Fibroblast of mammary gland (primary cell): Measurements from ENCODE around the gene ZPR1.
A peak's percentile ranks its signal among the peaks of the same experiment; 100 is the strongest.
"Not testable (repeated sequence)": the region's sequence is repeated elsewhere in the genome, so short reads cannot be mapped to it uniquely, and the experiment has no call there.

Experiments
- DNase-seq: peaks from one replicate; pipeline ENCODE4 v3.0.0-alpha.2; 2010; ENCODE audit warnings: low read depth
- H3K4me3 ChIP-seq: 2 replicates; pipeline ENCODE4 v1.5.1; 2011; ENCODE audit warnings: low read depth, mild to moderate bottlenecking, low read length, moderate library complexity; ENCODE audit not compliant: control insufficient read depth
- TF ChIP-seq, protein P1 (sequence below): conservative IDR thresholded peaks from 2 replicates; pipeline ENCODE4 v1.5.1; 2011; ENCODE audit warnings: low read depth, low read length, inconsistent platforms; ENCODE audit not compliant: control insufficient read depth, insufficient read depth

The ZPR1 gene

DNA sequence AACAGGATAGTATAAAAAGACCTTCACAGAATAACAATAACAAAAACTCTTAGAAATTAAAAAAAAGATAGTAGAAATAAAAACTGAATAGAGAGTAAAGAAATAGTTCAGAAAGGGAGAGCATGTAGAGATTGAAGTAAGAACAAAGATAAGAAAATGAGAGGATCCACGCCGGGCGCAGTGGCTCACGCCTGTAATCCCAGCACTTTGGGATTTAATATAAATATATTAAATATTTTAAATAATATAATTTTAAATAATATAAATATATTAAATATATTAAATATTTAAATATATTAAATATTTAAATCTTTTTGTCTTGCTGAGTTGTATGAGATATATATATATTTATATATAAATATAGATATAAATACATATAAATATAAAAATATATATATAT, 24.3 kb upstream of the ZPR1 start:
- no peak overlapping the region for H3K4me3 ChIP-seq
- TF ChIP-seq, protein P1, sequence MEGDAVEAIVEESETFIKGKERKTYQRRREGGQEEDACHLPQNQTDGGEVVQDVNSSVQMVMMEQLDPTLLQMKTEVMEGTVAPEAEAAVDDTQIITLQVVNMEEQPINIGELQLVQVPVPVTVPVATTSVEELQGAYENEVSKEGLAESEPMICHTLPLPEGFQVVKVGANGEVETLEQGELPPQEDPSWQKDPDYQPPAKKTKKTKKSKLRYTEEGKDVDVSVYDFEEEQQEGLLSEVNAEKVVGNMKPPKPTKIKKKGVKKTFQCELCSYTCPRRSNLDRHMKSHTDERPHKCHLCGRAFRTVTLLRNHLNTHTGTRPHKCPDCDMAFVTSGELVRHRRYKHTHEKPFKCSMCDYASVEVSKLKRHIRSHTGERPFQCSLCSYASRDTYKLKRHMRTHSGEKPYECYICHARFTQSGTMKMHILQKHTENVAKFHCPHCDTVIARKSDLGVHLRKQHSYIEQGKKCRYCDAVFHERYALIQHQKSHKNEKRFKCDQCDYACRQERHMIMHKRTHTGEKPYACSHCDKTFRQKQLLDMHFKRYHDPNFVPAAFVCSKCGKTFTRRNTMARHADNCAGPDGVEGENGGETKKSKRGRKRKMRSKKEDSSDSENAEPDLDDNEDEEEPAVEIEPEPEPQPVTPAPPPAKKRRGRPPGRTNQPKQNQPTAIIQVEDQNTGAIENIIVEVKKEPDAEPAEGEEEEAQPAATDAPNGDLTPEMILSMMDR = no peak
- DNase-seq = no peak

DNA sequence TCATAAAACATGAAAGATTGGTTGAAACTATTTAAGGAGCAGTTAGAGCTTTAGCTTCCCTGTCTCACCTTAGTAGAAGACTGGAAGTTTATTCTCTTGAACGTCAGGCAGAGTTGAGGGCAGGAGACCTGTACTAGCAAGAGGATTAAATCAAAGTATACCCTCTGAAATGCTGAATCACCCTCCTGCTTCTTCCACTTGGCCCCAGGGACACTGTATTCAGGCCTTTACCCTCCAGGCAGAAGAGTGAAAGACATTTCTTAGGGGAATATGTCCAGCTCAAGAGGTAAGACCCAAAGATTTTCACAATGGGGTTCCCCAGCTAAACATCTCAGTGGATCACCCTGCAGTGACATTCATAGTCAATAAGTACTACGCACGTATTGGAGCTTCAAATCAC, 23.4 kb upstream of the ZPR1 start:
- TF ChIP-seq, protein P1 = no peak
- DNase-seq = no peak
- H3K4me3 ChIP-seq = no peak overlapping the region

DNA sequence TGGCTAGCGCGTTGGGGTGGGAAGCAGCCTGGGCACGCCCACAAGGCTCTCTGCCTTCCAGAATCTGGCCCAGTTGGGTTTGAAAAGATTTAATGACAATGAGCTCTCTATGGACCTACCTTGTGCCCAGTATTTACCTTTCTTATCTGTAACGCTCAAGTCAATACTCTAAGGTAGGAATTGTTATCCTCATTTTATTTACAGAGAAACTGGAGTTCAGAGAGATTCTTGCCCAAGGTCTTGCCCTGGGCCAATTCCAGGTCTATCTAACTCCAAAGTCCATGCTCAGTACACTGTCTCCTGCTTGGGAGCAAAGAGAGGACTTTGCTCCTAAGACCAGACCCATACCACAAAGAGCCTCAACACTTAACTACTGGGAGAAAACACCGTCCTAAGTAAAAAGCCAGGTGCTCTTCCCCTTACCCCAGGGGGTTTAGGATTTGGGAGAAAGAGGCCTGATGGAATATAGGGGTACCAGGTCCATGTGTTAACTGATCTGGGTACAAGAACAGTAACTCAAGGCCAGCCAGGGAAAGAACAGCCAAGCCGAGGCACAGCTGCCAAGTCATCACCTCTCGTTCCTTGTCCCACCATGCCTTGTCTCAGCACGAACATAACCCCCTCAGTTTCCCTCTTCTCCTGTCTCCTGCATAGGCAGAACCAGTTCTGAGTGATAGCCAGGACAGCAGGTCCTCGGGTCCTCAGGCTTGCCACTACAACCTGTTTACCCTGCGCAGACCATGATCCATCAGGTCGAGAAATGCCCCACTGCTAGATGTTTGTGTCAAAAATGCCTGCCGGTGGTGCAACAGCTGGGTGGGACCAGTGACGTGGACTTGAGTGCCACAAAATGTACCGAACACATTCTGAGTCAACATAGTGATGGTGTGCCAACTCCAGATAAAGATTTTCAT, 20.7 kb upstream of the ZPR1 start:
- DNase-seq = peak; percentile 86
- H3K4me3 ChIP-seq = no peak overlapping the region
- TF ChIP-seq, protein P1 = no peak

DNA sequence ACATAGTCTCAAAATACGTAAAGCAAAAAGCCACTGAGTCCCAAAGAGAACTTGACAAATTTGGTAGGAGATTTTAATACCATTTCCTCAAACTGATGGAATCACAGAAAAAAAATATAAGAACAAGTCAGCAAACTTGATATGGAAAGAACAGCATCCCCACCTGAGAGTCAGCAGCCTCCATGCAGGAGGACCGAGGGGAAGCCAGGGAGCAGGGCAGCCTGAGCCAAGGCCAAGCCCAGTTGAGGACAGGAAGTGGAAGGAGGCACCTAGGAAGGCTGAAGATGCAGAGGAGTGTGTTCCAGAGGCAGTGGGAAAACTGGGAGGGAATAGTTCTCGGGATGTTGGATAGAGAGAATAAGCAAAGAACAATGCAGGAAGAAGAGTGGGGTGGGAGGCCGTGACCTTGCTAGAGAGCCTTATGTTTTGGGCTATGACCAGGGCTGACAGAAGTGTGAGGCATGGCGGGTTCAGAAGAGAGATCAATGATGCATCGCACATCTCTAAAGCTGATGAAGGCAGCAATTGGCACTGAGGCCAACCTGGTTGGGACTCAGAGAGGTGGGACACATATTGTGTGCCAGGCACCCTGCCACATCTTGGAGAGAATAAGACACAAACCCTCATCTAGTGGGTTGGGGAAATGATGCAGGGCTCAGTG, 19.9 kb upstream of the ZPR1 start:
- DNase-seq = peak; percentile 5
- TF ChIP-seq, protein P1 = no peak
- H3K4me3 ChIP-seq = no peak overlapping the region

DNA sequence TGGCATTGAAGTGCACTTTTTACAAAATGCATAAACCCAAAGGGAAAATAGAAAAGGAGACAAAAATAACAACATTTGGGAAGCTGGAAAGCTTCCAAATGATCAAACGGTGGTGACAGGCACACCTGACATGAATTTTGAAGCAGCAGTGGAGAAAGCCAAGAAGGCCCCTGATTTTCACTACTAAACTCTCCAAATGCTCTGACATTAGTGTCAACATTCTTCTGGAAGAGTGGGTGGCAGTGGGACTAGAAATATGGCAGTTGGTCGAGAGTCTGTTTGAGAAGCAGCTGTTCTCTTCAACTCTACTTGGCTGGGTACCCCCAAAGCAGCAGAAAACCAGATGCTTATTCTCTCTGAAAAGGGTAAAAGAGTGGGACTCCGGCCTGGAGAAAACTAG, 16.2 kb upstream of the ZPR1 start:
- no peak for DNase-seq

DNA sequence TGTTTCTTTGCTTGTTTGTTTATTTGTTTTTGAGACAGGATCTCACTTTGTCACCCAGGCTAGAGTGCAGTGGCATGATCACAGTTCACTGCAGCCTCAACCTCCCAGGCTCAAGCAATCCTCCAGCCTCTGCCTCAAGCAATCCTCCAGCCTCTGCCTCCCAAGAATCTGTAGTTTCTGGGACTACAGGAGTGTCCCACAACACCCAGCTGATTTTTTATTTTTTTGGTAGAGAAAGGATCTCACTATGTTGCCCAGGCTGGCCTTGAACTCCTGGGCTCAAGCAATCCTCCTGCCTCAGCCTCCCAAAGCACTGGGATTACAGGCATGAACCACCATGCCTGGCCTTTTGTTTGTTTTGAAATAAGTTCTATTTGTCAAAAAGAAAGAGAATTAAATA, 13.8 kb upstream of the ZPR1 start:
- not testable (repeated sequence) for H3K4me3 ChIP-seq, DNase-seq

More for the DNA sequence above, 16.2 kb upstream of the ZPR1 start:
- H3K4me3 ChIP-seq = no peak overlapping the region
- TF ChIP-seq, protein P1 = no peak

DNA sequence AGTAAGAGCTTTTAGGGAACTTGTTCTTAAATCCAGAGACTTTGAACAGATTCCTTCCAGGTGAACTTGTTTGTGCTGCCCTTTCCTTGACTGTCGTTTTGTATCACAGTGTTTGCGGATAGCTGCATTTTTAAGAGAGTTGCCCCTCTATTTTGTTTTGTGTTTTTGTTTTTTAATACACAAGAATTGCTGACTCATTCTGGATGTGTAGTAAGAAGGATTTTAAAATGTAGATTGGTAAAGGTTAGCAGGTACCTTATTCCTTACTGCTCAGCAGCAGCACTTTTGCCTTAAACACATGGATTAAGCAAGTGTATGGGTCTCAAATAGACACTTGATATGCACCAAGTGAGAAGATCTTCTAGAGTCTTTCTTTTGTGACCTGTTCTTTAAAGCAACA, 12.8 kb upstream of the ZPR1 start:
- TF ChIP-seq, protein P1 = no peak
- DNase-seq = no peak
- no peak overlapping the region for H3K4me3 ChIP-seq
